ENCODE data around the gene SEPSECS. TPM values are rescaled to one million over a fixed set of nuclear protein-coding genes. Genes with fewer than 3 reads are reported as not detected.

Gene SEPSECS
- total and polyA plus RNA-seq, 2 of the 8 experiments (the other 6 are each of a cell fraction or from before 2014, with no cell fraction given), result 1.9 to 4.1 TPM

DNA sequence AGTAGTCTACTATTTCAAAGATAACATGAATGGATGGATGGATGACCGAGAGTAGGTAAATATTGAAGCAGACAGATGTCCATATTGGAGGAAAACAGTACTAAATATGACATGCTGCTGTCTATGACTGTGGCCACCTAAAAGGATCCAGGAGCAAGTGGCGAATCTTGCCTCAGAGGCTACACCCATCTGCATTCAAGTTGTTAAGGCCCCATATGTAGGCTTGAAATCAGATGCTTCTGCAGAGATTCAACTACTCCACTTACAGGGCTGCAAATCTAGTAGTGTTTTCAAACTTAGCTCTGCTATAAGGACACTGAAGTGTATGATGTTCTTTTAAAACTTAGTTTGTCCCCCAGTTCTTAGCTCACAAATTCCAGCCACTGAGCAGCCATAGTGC is 28.9 kb downstream of the SEPSECS start:
- H3K4me1 ChIP-seq (replicated peaks in 1 of 4; ENCODE audit: control insufficient read depth in 3 of 4, insufficient read depth in 4 of 4, low read length in 3 of 4), result peaks cover 0 to 8% (median 3%) of the 10 kb centered on the region in 4 experiments; a peak in 3 of 7 replicates
- no peak overlapping the region for H3K14ac ChIP-seq (ENCODE audit: insufficient read length)
- no peaks in the 10 kb centered on the region for H3K9me3 ChIP-seq (ENCODE audit: insufficient read depth in 2 of 2, low read depth in 1 of 2, low read length in 1 of 2)
- no peak overlapping the region for H2BK5ac ChIP-seq (ENCODE audit: low read depth, low read length)
- DNase-seq (ENCODE audit: low read depth in 1 of 2, low spot score in 2 of 2) (no peak), FAIRE-seq (no peak)
- no peaks in the 10 kb centered on the region for H3K23me2 ChIP-seq (ENCODE audit: low read depth, low read length)
- H3K36me3 ChIP-seq (ENCODE audit: control insufficient read depth in 2 of 4, insufficient read depth in 4 of 4, low read length in 3 of 4), result no peaks in the 10 kb centered on the region
- no peak overlapping the region for H2BK15ac ChIP-seq (ENCODE audit: low read length)
- H3K27me3 ChIP-seq (replicated peaks in 1 of 4; ENCODE audit: control insufficient read depth in 3 of 4, extremely low read depth in 1 of 4, insufficient read depth in 3 of 4, low read length in 3 of 4), result no peaks in the 10 kb centered on the region
- H2AK5ac ChIP-seq (ENCODE audit: low read depth, low read length), result no peak overlapping the region
- no peak overlapping the region for H4K8ac ChIP-seq (ENCODE audit: extremely low read depth, insufficient read depth, low read length)
- H3K9ac ChIP-seq (replicated peaks in 1 of 4; ENCODE audit: extremely low read depth in 1 of 4, low read depth in 3 of 4, low read length in 3 of 4), result no peak overlapping the region
- H4K20me1 ChIP-seq (replicated peaks in 1 of 2; ENCODE audit: control insufficient read depth in 1 of 2, insufficient read depth in 2 of 2, low read length in 2 of 2), result no peaks in the 10 kb centered on the region
- ChIA-PET CTCF (ENCODE audit: partially characterized antibody) (interaction anchor here (0.6 to 1.7 kb wide), 7 partner anchors 13 to 181 kb away, joined by 3 to 11 read pairs (median 3); no protein-coding TSS in a partner anchor), POLR2A (ENCODE audit: partially characterized antibody) (no interaction called here)
- H3K4ac ChIP-seq (replicated peaks; ENCODE audit: insufficient read length, low read depth, low read length), result no peak overlapping the region
- H3K4me2 ChIP-seq (ENCODE audit: insufficient read depth in 1 of 2, low read depth in 2 of 2, low read length in 2 of 2), result peak overlapping the region; percentile 41 to 47; a peak in 3 of 4 replicates
- H2BK20ac ChIP-seq (ENCODE audit: low read length), result no peak overlapping the region; the same call in 1 of the 2 replicates
- H4K91ac ChIP-seq (replicated peaks; ENCODE audit: insufficient read length, low read length), result no peak overlapping the region
- H3K56ac ChIP-seq (replicated peaks; ENCODE audit: insufficient read length, low read depth, low read length), result no peak overlapping the region
- no peak overlapping the region for H2BK12ac ChIP-seq (ENCODE audit: low read depth, low read length)
- no peak overlapping the region for H2AFZ ChIP-seq (ENCODE audit: low read length)
- peak overlapping the region in 1 of 4 experiments; percentile 13; a peak in 1 of 8 replicates for H3K4me3 ChIP-seq (ENCODE audit: extremely low read depth in 1 of 4, insufficient read depth in 2 of 4, low read depth in 3 of 4, low read length in 4 of 4)
- no peaks in the 10 kb centered on the region for H3K79me2 ChIP-seq (ENCODE audit: control insufficient read depth in 1 of 2, insufficient read depth in 2 of 2, low read length in 2 of 2)
- H4K5ac ChIP-seq (ENCODE audit: insufficient read length, low read depth, low read length), result no peak overlapping the region
- H3K23ac ChIP-seq (ENCODE audit: insufficient read length), result no peak overlapping the region
- WGBS, 2 experiments (ENCODE audit: extremely low coverage in 1 of 2, insufficient coverage in 1 of 2, insufficient read length in 1 of 2, insufficient replicate concordance in 2 of 2, low coverage in 1 of 2, low lambda C conversion rate in 2 of 2, missing lambda C conversion rate in 1 of 2), result 73% methylated on average over 2 of the region's 2 CpGs; no CpG with 5 or more reads in 1 of the 2 experiments
- no peak overlapping the region for H3K27ac ChIP-seq (ENCODE audit: low read depth, low read length)
- H2BK120ac ChIP-seq (replicated peaks; ENCODE audit: low read depth, low read length), result no peak overlapping the region
- no peak overlapping the region for H3K18ac ChIP-seq (ENCODE audit: extremely low read depth, low read length)
- no peaks in the 10 kb centered on the region for H3K79me1 ChIP-seq (ENCODE audit: low read depth, low read length)
- TF ChIP-seq TEAD4 (IDR thresholded peaks at IDR 0.05; ENCODE audit: low read depth, low read length), result no peak
- TF ChIP-seq POLR2A (IDR thresholded peaks at IDR 0.05; ENCODE audit: control extremely low read depth in 1 of 2, low read depth in 2 of 2, low read length in 2 of 2), result no peak
- no peak for TF ChIP-seq NANOG (IDR thresholded peaks at IDR 0.05; ENCODE audit: insufficient read depth, low read depth, low read length, poor library complexity, severe bottlenecking)
- TF ChIP-seq, protein P1, sequence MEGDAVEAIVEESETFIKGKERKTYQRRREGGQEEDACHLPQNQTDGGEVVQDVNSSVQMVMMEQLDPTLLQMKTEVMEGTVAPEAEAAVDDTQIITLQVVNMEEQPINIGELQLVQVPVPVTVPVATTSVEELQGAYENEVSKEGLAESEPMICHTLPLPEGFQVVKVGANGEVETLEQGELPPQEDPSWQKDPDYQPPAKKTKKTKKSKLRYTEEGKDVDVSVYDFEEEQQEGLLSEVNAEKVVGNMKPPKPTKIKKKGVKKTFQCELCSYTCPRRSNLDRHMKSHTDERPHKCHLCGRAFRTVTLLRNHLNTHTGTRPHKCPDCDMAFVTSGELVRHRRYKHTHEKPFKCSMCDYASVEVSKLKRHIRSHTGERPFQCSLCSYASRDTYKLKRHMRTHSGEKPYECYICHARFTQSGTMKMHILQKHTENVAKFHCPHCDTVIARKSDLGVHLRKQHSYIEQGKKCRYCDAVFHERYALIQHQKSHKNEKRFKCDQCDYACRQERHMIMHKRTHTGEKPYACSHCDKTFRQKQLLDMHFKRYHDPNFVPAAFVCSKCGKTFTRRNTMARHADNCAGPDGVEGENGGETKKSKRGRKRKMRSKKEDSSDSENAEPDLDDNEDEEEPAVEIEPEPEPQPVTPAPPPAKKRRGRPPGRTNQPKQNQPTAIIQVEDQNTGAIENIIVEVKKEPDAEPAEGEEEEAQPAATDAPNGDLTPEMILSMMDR (IDR thresholded peaks at IDR 0.05; ENCODE audit: control extremely low read depth in 1 of 3, insufficient read depth in 1 of 3, low read depth in 1 of 3, low read length in 3 of 3), result no peak
- TF ChIP-seq RFX5 (IDR thresholded peaks at IDR 0.05; ENCODE audit: borderline replicate concordance, low read depth, low read length), result no peak
- TF ChIP-seq CHD1 (IDR thresholded peaks at IDR 0.05; ENCODE audit: low read depth, low read length), result no peak
- no peak for TF ChIP-seq BCL11A (IDR thresholded peaks at IDR 0.05; ENCODE audit: low read depth in 2 of 2, low read length in 2 of 2)
- TF ChIP-seq SIRT6 (IDR thresholded peaks at IDR 0.05; ENCODE audit: low read length), result no peak
- no peak for TF ChIP-seq SAP30 (IDR thresholded peaks at IDR 0.05; ENCODE audit: insufficient read depth, insufficient replicate concordance, low read length)
- TF ChIP-seq CREB1 (IDR thresholded peaks at IDR 0.05), result no peak
- TF ChIP-seq TBP (IDR thresholded peaks at IDR 0.05; ENCODE audit: low read depth, low read length), result no peak
- TF ChIP-seq ASH2L (IDR thresholded peaks at IDR 0.05; ENCODE audit: low read length), result no peak
- TF ChIP-seq ZNF274 (IDR thresholded peaks at IDR 0.05; ENCODE audit: borderline replicate concordance, extremely low read depth, low read length), result no peak

All from H1 (cell line).